ENCODE results near the gene TMPRSS13. TPM values are rescaled to one million over a fixed set of nuclear protein-coding genes. Genes with fewer than 3 reads are reported as not detected.

Gene TMPRSS13
- total RNA-seq, 1 donor from 2014 or later: not detected

DNA sequence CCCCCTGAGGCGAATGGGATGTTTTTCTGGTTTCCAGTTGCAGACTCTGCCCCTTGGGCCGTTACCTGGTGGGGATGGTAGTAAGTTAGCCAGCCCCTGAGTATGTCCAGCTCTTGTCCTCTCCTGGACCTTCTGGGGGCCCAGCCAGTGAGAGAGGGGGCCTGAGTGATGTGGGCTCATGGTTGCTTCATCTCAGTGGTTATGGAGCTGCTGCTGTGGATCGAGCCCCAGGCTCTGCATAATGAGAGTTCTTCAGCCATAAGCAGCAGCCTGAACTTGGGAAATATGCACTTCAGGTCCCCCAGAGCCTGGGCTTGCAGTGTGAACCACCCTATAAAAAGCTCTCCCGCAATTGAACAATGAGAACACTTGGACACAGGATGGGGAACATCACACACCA lies 5.9 kb downstream of the TMPRSS13 start:
- no peaks in the 10 kb centered on the region for H3K4me1 ChIP-seq (ENCODE audit: control insufficient read depth in 3 of 3, insufficient read depth in 3 of 3, low read length in 3 of 3)
- no peaks in the 10 kb centered on the region for H3K9me3 ChIP-seq (ENCODE audit: control insufficient read depth in 3 of 3, low read length in 3 of 3)
- no peaks in the 10 kb centered on the region for H3K36me3 ChIP-seq (ENCODE audit: control insufficient read depth in 3 of 3, insufficient read depth in 3 of 3, low read length in 3 of 3)
- peaks cover 4 to 14% (median 10%) of the 10 kb centered on the region in 3 donors for H3K27me3 ChIP-seq (ENCODE audit: control insufficient read depth in 3 of 3, insufficient read depth in 3 of 3, low read length in 3 of 3)
- H3K27ac ChIP-seq (ENCODE audit: low read depth, low read length): no peak overlapping the region
- H3K9ac ChIP-seq (ENCODE audit: low read depth in 1 of 3, low read length in 3 of 3): no peak overlapping the region
- H3K4me3 ChIP-seq (ENCODE audit: low read length in 3 of 3): no peak overlapping the region

DNA sequence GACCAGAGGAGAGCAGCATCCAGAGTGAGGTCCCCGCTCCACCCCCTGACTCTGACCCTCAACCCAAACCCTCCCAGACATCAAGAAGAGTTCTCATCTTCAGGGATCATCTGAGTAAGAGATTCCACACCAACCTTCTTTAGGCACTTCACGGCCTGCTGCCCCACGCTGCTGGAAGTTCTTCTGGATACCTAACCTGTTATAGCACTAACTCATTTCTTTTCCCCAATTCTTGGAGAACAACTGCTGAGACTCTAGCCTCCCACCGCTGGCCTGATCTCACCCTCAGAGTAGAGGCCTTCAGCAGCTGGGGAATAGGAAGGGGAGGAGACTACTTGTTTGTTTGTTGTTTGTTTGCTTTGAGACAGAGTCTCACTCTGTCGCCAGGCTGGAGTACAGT lies 7.3 kb downstream of the TMPRSS13 start:
- H3K9me3 ChIP-seq (ENCODE audit: control insufficient read depth in 3 of 3, low read length in 3 of 3): no peaks in the 10 kb centered on the region
- no peak overlapping the region for H3K9ac ChIP-seq (ENCODE audit: low read depth in 1 of 3, low read length in 3 of 3)
- H3K4me1 ChIP-seq (ENCODE audit: control insufficient read depth in 3 of 3, insufficient read depth in 3 of 3, low read length in 3 of 3): no peaks in the 10 kb centered on the region
- H3K36me3 ChIP-seq (ENCODE audit: control insufficient read depth in 3 of 3, insufficient read depth in 3 of 3, low read length in 3 of 3): no peaks in the 10 kb centered on the region
- no peak overlapping the region for H3K4me3 ChIP-seq (ENCODE audit: low read length in 3 of 3)
- peaks cover 4 to 9% (median 5%) of the 10 kb centered on the region in 3 donors for H3K27me3 ChIP-seq (ENCODE audit: control insufficient read depth in 3 of 3, insufficient read depth in 3 of 3, low read length in 3 of 3)
- no peak overlapping the region for H3K27ac ChIP-seq (ENCODE audit: low read depth, low read length)

- Histone ChIP-seq H3K4me3 (ENCODE audit: low read length in 3 of 3) (no peak overlapping the region), H3K9ac (ENCODE audit: low read depth in 1 of 3, low read length in 3 of 3) (no peak overlapping the region), H3K36me3 (ENCODE audit: control insufficient read depth in 3 of 3, insufficient read depth in 3 of 3, low read length in 3 of 3) (no peaks in the 10 kb centered on the region), H3K9me3 (ENCODE audit: control insufficient read depth in 3 of 3, low read length in 3 of 3) (no peaks in the 10 kb centered on the region), H3K27me3 (ENCODE audit: control insufficient read depth in 3 of 3, insufficient read depth in 3 of 3, low read length in 3 of 3) (peaks cover 4 to 9% (median 6%) of the 10 kb centered on the region in 3 donors), H3K27ac (ENCODE audit: low read depth, low read length) (no peak overlapping the region), H3K4me1 (ENCODE audit: control insufficient read depth in 3 of 3, insufficient read depth in 3 of 3, low read length in 3 of 3) (no peaks in the 10 kb centered on the region)
These were observed 7.7 kb downstream of the TMPRSS13 start for GRCh38 chr11:117921456-117921855.

GRCh38 chr11:117919781-117920221 lies 9.4 kb downstream of the TMPRSS13 start:
- Histone ChIP-seq H3K36me3 (ENCODE audit: control insufficient read depth in 3 of 3, insufficient read depth in 3 of 3, low read length in 3 of 3) (no peaks in the 10 kb centered on the region), H3K4me1 (ENCODE audit: control insufficient read depth in 3 of 3, insufficient read depth in 3 of 3, low read length in 3 of 3) (no peaks in the 10 kb centered on the region), H3K4me3 (ENCODE audit: low read length in 3 of 3) (no peak overlapping the region), H3K27ac (ENCODE audit: low read depth, low read length) (no peak overlapping the region), H3K9ac (ENCODE audit: low read depth in 1 of 3, low read length in 3 of 3) (no peak overlapping the region), H3K27me3 (ENCODE audit: control insufficient read depth in 3 of 3, insufficient read depth in 3 of 3, low read length in 3 of 3) (peaks cover 0 to 9% (median 7%) of the 10 kb centered on the region in 3 donors), H3K9me3 (ENCODE audit: control insufficient read depth in 3 of 3, low read length in 3 of 3) (no peaks in the 10 kb centered on the region)

GRCh38 chr11:117919341-117919740 lies 9.9 kb downstream of the TMPRSS13 start:
- Histone ChIP-seq H3K27ac (ENCODE audit: low read depth, low read length) (no peak overlapping the region), H3K4me3 (ENCODE audit: low read length in 3 of 3) (no peak overlapping the region), H3K9ac (ENCODE audit: low read depth in 1 of 3, low read length in 3 of 3) (no peak overlapping the region), H3K4me1 (ENCODE audit: control insufficient read depth in 3 of 3, insufficient read depth in 3 of 3, low read length in 3 of 3) (no peaks in the 10 kb centered on the region), H3K27me3 (ENCODE audit: control insufficient read depth in 3 of 3, insufficient read depth in 3 of 3, low read length in 3 of 3) (peaks cover 0 to 11% (median 7%) of the 10 kb centered on the region in 3 donors), H3K36me3 (ENCODE audit: control insufficient read depth in 3 of 3, insufficient read depth in 3 of 3, low read length in 3 of 3) (no peaks in the 10 kb centered on the region), H3K9me3 (ENCODE audit: control insufficient read depth in 3 of 3, low read length in 3 of 3) (no peaks in the 10 kb centered on the region)

DNA sequence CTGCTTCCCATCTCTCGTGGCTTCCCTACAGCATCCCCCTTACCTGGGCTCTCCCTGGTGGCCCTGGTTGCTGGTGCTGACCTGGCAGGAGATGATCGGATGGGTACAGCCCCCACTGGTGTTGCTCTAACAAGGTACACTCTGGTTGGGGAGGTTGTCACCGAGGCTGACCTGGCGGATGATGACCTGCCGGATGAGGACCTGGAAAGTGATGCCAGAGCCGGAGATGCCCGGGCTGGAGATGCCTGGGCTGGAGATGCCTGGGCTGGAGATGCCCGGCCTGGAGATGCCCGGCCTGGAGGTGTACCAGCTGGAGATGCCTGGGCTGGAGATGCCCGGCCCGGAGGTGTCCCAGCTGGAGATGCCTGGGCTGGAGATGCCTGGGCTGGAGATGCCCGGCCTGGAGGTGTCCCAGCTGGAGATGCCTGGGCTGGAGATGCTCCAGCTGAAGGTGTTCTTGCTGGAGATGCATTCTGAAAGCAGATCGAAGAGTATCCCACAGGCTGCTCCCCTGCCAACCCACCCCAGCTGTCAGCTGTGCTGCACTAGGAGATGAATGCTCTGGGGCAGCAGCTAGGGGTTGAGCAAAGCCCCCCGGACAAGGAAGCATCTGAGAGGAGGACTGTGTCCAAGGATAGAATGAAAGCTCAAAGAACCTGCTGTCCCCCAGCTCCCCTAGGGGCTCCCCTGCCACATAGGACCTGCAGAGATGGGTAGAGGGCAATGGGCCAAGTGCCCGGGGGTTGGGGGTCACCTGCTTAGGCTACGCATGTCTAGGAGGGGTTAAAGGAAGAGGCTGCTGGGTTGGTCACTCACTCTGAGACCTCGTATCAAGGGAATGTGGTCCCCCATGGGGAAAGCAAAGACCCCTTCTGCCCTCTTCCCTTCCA lies 10.6 kb downstream of the TMPRSS13 start:
- no peak overlapping the region for H3K27ac ChIP-seq (ENCODE audit: low read depth, low read length)
- H3K4me1 ChIP-seq (ENCODE audit: control insufficient read depth in 3 of 3, insufficient read depth in 3 of 3, low read length in 3 of 3): no peaks in the 10 kb centered on the region
- H3K9me3 ChIP-seq (ENCODE audit: control insufficient read depth in 3 of 3, low read length in 3 of 3): no peaks in the 10 kb centered on the region

GRCh38 chr11:117917591-117918151 lies 11.5 kb downstream of the TMPRSS13 start:
- no peak overlapping the region for H3K9ac ChIP-seq (ENCODE audit: low read depth in 1 of 3, low read length in 3 of 3)
- no peaks in the 10 kb centered on the region for H3K4me1 ChIP-seq (ENCODE audit: control insufficient read depth in 3 of 3, insufficient read depth in 3 of 3, low read length in 3 of 3)
- H3K36me3 ChIP-seq (ENCODE audit: control insufficient read depth in 3 of 3, insufficient read depth in 3 of 3, low read length in 3 of 3): no peaks in the 10 kb centered on the region
- no peaks in the 10 kb centered on the region for H3K9me3 ChIP-seq (ENCODE audit: control insufficient read depth in 3 of 3, low read length in 3 of 3)
- no peak overlapping the region for H3K27ac ChIP-seq (ENCODE audit: low read depth, low read length)
- H3K4me3 ChIP-seq (ENCODE audit: low read length in 3 of 3): no peak overlapping the region
- H3K27me3 ChIP-seq (ENCODE audit: control insufficient read depth in 3 of 3, insufficient read depth in 3 of 3, low read length in 3 of 3): peaks cover 0 to 23% (median 7%) of the 10 kb centered on the region in 3 donors

More for the DNA sequence above, 10.6 kb downstream of the TMPRSS13 start:
- no peaks in the 10 kb centered on the region for H3K36me3 ChIP-seq (ENCODE audit: control insufficient read depth in 3 of 3, insufficient read depth in 3 of 3, low read length in 3 of 3)
- H3K4me3 ChIP-seq (ENCODE audit: low read length in 3 of 3): no peak overlapping the region
- no peak overlapping the region for H3K9ac ChIP-seq (ENCODE audit: low read depth in 1 of 3, low read length in 3 of 3)
- peaks cover 0 to 17% (median 7%) of the 10 kb centered on the region in 3 donors for H3K27me3 ChIP-seq (ENCODE audit: control insufficient read depth in 3 of 3, insufficient read depth in 3 of 3, low read length in 3 of 3)

- Histone ChIP-seq H3K9ac (ENCODE audit: low read depth in 1 of 3, low read length in 3 of 3) (no peak overlapping the region), H3K4me3 (ENCODE audit: low read length in 3 of 3) (no peak overlapping the region), H3K27me3 (ENCODE audit: control insufficient read depth in 3 of 3, insufficient read depth in 3 of 3, low read length in 3 of 3) (peaks cover 0 to 25% (median 11%) of the 10 kb centered on the region in 3 donors), H3K36me3 (ENCODE audit: control insufficient read depth in 3 of 3, insufficient read depth in 3 of 3, low read length in 3 of 3) (no peaks in the 10 kb centered on the region), H3K9me3 (ENCODE audit: control insufficient read depth in 3 of 3, low read length in 3 of 3) (no peaks in the 10 kb centered on the region), H3K27ac (ENCODE audit: low read depth, low read length) (no peak overlapping the region), H3K4me1 (ENCODE audit: control insufficient read depth in 3 of 3, insufficient read depth in 3 of 3, low read length in 3 of 3) (no peaks in the 10 kb centered on the region)
These were observed 12.2 kb downstream of the TMPRSS13 start for GRCh38 chr11:117916956-117917355.

DNA sequence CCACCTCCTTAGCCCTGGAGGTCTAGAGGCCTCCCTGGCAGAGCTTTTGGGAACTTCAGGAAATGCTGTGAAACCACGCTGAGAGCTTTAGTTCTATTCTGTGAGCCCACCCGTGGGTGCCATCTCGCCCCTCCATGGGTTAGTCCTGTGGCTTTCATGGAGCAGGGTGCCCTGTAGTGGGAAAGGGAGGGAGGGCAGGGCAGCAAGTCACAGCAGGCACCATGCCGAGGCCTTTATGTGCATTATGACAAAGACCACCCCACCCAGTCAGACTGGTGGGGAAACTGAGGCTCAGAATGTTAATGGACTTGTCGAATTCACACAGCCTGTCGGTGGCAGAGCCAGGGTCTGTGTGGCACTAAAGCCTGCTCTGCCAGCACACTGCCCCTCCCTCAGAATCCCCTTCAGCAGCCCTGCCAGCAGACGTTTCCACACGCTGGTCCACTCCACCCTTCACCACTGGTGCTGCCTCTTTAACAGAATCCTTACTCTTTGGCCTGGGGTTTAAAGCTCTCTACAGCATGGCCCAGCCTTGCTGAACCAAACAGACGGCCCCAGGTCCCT lies 13.4 kb downstream of the TMPRSS13 start:
- Histone ChIP-seq H3K9me3 (ENCODE audit: control insufficient read depth in 3 of 3, low read length in 3 of 3) (no peaks in the 10 kb centered on the region), H3K4me3 (ENCODE audit: low read length in 3 of 3) (no peak overlapping the region), H3K27ac (ENCODE audit: low read depth, low read length) (no peak overlapping the region), H3K4me1 (ENCODE audit: control insufficient read depth in 3 of 3, insufficient read depth in 3 of 3, low read length in 3 of 3) (no peaks in the 10 kb centered on the region), H3K27me3 (ENCODE audit: control insufficient read depth in 3 of 3, insufficient read depth in 3 of 3, low read length in 3 of 3) (peaks cover 0 to 34% (median 20%) of the 10 kb centered on the region in 3 donors), H3K36me3 (ENCODE audit: control insufficient read depth in 3 of 3, insufficient read depth in 3 of 3, low read length in 3 of 3) (no peaks in the 10 kb centered on the region), H3K9ac (ENCODE audit: low read depth in 1 of 3, low read length in 3 of 3) (no peak overlapping the region)

Data from skeletal muscle tissue (tissue), 4 donors.